Stimulated activated CD4-positive, alpha-beta T cell treated with anti-CD3 and anti-CD28 coated beads, Interleukin-15, amount 100 ng/mL, for 1 hour (primary cell): ENCODE results near the gene SCFD2.

Experiments used
- DNase-seq, 2 donors: peaks; one replicate each; pipeline ENCODE4 v3.0.0-alpha.2; 2020; ENCODE audit warnings: low read depth in 1 of 2, low spot score in 1 of 2

The SCFD2 gene

GRCh38 chr4:53113431-53114225 is 252.2 kb downstream of the SCFD2 start:
- DNase-seq: no peak

- no peak for DNase-seq
Observed at GRCh38 chr4:53105313-53105712, 260.5 kb downstream of the SCFD2 start.

- no peak for DNase-seq
Observed at GRCh38 chr4:53103481-53103880, 262.4 kb downstream of the SCFD2 start.

GRCh38 chr4:53101191-53101581 is 264.7 kb downstream of the SCFD2 start:
- DNase-seq: no peak

GRCh38 chr4:53100501-53101190 is 265.2 kb downstream of the SCFD2 start:
- DNase-seq: no peak

- DNase-seq: no peak
Observed at GRCh38 chr4:53098681-53099121, 267.2 kb downstream of the SCFD2 start.

GRCh38 chr4:53094040-53094439 is 271.8 kb downstream of the SCFD2 start:
- no peak for DNase-seq

- DNase-seq: no peak
Observed at GRCh38 chr4:53089936-53090729, 275.7 kb downstream of the SCFD2 start.

GRCh38 chr4:53088152-53088551 is 277.7 kb downstream of the SCFD2 start:
- DNase-seq: no peak

- no peak for DNase-seq
Observed at GRCh38 chr4:53076374-53076958, 289.4 kb downstream of the SCFD2 start.

- DNase-seq: no peak
Observed at GRCh38 chr4:53075162-53075785, 290.6 kb downstream of the SCFD2 start.

GRCh38 chr4:53068755-53069330 is 297.0 kb downstream of the SCFD2 start:
- DNase-seq: no peak

GRCh38 chr4:53067125-53067802 is 298.6 kb downstream of the SCFD2 start:
- no peak for DNase-seq

GRCh38 chr4:53066155-53066554 is 299.7 kb downstream of the SCFD2 start:
- DNase-seq: no peak

- no peak for DNase-seq
Observed at GRCh38 chr4:53064609-53065008, 301.3 kb downstream of the SCFD2 start.

GRCh38 chr4:53061091-53061850 is 304.6 kb downstream of the SCFD2 start:
- no peak for DNase-seq

- DNase-seq: no peak
Observed at GRCh38 chr4:53060278-53060677, 305.6 kb downstream of the SCFD2 start.

- DNase-seq: no peak
Observed at GRCh38 chr4:53059871-53060270, 306.0 kb downstream of the SCFD2 start.

- DNase-seq: no peak
Observed at GRCh38 chr4:53059256-53059655, 306.6 kb downstream of the SCFD2 start.
